Hematopoietic multipotent progenitor cell treated with erythropoietin and hydrocortisone succinate and interleukin-3 and kit ligand, for 15 days (in vitro differentiated cells): ENCODE data around the gene DGKG.

Experiments
- DNase-seq: peaks from one replicate; pipeline ENCODE4 v3.0.0-alpha.2; 2015; ENCODE audit warnings: low spot score

DGKG gene

DNA sequence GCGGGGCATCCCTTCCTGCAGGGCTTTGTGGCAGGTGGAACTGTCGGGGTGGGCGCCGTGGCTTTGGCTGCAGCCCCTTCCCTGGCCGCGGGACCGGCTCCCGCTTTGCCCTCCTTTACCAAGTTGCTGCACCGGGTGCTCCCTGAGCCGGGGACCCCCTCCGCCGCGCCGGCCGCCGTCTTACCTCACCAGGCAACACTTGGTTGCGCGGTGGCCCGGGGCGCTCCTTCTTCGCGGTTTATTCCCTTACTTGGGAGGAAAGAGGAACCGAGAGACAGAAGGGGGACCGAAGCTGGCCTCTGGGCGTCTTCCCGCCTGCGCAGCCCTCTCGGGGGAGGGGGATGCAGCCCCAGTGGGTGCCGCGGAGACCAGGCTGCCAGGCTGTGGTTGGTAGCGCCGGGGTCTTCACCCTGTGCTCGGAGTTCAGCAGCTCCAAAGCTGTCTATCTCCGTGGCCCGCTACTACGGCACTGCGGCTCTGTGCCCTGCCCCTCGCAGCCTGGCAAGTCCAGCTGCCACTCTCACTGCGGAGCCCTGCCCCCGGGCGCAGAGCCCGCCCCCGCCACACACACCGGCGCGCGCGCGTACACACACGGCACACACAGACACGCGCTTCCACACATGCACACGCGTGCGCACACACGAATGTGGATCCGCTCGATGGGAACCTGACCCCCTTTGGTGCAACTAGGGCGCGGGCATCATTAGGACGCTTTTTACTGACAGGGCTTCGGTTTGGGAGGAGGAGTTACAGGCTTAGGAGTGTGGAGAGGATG, at the start of gene DGKG:
Gene DGKG, minus strand, starts transcription at position 473 of the 775 bp plus-strand sequence. CDS start 41,775 bp downstream, outside the sequence.
- no peak for DNase-seq

- DNase-seq, result no peak
Measured at GRCh38 chr3:186411089-186411488, 49.1 kb upstream of the DGKG start.

DNA sequence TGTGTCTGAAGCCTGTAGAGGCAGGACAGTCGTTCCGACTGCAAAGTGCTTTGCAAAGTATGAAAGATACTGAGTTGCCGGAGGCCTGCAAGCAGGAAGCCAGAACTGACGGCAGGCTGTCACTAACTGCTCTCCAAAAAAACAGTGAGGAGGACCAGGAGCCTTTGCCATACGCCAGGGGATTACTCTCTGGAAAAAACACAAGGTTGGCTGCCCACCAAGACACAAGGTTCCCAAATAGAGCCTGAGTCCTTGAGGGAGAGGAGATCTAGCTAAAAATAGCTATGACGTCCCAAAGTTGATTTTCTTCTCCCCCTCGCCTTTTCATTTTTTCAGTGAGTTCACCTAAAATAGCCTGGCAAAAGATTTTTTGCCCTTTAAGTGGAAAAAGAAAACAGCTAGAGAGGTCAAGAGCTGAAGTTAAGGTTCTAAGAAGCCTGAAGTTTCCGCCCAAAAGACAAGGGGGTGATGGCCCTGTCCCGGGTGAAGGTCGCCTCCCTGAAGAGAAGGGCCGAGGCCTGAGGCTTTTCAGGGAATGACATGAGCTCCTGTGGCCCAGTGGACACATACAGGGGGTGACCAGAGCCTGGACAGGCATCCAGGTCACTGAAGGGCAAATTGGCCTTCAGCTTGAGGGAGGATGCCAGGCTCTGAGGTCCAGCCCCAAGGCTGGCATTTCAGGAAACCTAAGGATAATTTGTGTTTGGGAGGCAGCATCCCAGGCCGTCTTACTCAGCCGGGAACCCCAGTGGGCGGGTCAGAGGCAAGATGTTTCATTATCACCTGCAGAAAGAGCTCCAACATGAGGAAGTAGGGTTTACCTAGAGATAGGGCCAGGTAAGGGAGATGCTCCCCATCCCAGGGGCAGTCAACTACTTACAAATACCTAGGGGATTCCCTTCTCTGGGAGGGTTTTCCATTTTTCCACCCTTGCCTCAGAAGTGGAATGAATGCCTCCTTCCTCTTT, 44.9 kb upstream of the DGKG start:
- no peak for DNase-seq

DNA sequence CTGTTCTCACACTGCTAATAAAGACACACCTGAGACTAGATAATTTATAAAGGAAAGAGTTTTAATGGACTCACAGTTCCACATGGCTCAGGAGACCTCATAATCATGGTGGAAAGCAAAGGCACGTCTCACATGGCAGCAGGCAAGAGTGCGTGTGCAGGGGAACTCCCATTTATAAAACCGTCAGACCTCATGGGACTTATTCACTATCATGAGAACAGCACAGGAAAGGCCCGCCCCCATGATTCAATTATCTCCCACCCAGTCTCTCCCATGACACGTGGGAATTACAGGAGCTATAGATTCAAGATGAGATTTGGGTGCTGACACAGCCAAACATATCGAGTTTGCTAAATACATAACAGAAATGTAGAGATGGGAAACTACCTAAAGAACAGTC, 39.5 kb upstream of the DGKG start:
- DNase-seq, result no peak

- DNase-seq, result no peak
Measured at GRCh38 chr3:186400662-186401061, 38.6 kb upstream of the DGKG start.

GRCh38 chr3:186400026-186400425, 38.0 kb upstream of the DGKG start:
- no peak for DNase-seq

DNA sequence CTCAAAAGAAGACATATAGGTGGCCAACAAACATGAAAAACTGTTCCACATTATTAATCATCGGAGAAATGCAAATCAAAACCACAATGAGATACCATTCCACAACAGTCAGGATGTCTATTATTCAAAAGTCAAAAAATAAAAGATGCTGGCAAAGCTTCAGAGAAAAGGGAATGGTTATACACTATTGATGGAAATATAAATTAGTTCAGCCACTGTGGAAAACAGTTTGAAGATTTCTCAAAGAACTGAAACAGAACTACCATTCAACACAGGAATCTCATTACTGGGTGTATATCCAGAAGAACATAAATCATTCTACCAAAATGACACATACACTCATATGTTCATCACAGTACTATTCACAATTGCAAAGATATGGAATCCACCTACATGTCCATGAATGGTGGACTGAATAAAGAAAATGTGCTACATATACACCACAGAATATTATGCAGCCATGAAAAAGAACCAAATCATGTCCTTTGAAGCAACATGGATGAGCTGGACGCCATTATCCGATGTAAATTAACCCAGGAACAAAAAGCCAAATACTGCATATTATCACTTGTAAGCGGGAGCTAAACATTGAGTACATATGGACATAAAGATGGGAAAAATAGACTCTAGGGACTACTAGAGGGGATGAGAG, 32.7 kb upstream of the DGKG start:
- no peak for DNase-seq

GRCh38 chr3:186386883-186387560, 25.0 kb upstream of the DGKG start:
- DNase-seq, result no peak

- no peak for DNase-seq
Measured at GRCh38 chr3:186385856-186386602, 24.0 kb upstream of the DGKG start.

DNA sequence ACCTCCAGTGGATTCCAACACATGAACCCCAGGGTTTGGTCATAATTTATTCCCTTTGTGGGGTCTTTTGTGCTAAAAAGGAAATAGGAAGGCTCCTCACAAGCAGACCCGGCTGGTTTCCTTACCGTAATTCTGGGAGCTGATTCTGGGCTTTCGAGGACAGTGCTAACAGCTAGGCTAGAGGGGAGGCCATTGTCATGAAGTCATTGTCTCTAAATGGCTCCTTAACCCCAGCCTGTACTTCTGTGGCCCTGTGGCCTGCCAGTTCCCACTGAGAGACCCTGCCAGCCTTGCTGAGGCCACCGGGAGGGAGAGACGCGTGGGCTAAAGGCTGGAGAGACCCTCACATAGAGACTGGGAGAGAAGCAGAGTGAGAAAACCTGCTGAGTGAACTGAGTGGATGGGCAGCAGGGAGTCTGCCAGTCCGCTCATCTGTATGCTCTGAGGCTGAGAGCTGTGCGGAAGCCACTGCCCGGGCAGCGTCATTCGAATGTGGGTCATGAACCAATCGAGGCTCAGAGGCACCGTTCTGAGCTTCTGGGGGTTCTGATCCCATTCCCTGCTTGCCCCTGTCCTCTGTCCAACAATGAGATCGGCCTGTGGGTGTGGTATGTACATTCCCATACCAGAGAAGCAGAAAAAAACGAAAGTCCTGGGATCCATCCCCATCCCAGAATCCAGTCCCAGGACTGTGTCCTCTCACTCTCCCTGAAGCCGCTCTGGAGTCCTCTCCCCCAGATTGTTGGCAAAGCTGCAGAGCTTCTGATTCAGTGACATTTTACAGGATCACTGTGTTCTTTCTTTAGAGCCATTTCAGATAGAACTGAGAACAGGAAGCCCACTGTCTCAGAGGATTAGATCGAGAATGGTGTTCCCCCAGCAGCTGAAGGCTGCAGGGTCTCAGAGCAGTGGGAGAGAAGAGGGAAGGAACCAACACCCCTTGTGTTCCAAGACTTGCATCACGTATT, 21.3 kb upstream of the DGKG start:
- no peak for DNase-seq

DNA sequence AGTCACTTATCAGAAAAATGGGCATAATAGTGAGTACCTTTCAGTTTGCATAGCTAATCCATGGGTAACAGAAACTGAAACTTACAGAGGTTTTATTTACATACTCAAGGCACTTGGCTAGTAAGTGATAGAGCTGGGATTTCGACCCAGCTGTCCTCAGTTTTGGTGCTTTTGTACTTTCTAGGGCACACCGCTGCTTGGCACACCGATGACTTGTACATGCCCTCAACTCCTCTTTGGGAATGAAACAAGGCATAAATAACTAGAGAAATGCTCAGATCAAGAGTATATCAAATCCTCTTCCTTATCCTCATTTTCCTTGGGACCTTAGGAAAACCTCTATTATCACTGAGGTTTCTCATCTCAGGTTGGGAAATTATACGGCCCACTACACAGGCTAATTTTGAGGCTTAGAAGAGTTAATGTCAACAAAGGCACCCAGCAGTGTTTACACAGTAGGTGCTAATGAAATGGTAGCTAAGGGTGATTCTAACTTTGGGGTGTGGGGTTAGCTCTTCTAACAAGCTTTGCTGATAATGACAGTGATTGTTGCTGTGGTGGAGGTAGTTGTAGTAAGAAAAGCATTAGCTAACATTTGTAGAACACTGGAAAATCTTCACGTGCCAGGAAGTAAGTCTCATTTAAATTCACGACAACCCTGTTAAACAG, 20.3 kb upstream of the DGKG start:
- no peak for DNase-seq

DNA sequence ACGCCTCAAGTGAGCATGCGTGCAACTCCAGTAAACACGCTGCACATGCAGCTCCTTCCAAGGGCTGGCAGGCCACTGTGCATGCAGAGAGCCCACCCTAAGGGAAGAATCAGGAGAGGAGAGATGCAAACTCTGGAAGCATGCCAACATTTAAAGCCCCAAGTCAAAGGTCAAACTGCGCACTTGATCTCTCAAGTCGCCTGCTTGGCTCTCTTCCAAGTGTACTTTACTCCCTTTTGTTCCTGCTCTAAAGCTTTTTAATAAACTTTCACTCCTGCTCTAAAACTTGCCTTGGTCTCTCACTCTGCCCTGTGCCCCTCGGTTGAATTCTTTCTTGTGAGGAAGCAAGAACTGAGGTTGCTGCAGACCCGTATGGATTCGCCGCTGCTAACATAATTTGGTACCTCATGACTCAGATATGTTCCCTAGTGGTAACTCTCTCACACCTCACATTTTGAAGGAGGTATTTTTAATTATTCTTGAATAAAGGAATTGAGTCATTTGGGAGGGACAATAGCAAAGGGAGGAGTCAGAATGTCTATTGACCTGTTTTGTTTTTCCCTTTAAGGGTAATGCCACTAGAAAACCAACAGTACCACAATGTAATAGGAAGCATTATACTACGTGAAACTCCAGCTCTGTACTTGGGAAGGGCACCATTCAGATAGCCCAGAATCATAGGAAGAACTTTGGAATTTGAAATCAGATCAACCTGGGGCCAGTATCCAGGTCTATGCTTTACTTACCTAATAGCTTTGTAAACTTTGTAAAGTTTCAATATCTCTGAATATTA, 19.6 kb upstream of the DGKG start:
- no peak for DNase-seq

DNA sequence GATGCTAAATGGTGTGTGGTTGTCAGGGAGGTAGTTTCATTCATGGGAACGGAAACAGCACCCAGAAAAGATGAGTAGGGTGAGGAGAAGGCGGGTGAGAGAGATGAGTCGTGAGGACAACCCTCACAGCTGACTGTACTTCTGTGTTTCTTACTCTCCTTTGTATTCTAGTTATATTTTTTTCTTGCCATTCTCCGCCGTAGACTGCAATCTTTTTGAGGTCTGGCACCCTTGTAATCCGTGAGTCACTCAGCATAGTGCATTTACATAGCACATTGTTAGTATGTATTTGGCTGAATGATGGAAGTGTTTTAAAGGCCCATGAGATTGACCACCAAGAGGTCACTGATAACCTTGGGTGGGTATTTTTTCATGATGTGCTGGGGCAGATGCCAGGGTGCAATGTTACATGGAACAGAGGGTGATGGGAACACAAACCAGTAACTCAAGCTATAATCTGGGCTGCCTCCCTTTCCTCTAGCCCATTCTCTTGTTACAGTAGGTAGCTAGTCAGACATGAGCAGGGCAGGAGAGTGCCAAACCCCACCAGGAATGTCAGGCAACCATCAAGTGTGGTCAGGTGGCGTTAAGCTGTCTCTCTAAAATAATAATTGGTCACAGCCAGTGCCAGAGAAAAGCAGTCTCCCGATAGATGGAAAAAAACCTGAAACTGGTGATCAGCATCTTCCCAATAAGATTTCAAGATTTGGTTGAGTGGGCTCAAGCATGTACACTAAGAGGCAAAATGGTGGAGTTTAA, 18.8 kb upstream of the DGKG start:
- DNase-seq, result no peak

GRCh38 chr3:186375443-186375842, 13.4 kb upstream of the DGKG start:
- DNase-seq, result no peak

DNA sequence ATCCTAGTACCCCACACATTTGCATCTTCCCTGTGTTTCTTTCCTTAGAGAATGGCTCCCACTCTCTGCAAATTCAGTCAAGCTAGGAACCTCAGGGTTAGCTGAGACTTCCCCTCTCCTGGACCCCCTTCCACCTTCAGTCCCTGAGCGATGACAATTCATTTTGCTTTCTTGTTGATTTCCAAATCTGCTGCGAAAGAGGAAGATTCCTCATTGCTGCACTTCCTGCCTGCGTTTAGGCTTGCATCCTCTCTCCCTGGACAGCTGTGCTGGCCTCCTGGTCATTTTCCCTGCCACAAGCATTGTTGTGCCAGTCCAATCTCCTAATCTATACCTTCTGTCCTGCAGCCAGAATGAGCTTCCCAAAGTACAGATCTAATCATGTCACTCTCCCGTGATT, 12.3 kb upstream of the DGKG start:
- no peak for DNase-seq

- DNase-seq, result no peak
Measured at GRCh38 chr3:186369217-186369616, 7.2 kb upstream of the DGKG start.

DNA sequence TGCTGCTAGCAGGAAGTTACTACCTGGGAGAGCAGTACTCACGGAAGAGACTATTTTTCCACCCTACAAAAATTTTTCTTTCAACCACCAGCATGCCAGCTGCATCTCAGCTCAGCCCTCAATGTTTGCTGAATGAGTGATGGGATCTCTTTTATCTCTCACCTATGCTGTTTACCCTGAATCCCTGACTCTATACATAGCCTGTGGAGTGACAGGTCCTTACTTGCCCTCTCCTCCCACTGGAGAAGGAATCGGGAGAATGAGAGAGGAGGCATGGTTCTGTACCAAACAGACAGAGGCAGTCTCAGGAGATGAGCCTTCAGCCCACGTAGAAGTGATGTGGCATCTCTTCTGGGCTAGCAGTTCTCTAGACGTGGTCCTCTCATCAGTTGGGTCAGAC, 6.7 kb upstream of the DGKG start:
- DNase-seq, result no peak

GRCh38 chr3:186368176-186368575, 6.1 kb upstream of the DGKG start:
- DNase-seq, result no peak
